ENCODE measurements around the gene FAM241B.

DNA sequence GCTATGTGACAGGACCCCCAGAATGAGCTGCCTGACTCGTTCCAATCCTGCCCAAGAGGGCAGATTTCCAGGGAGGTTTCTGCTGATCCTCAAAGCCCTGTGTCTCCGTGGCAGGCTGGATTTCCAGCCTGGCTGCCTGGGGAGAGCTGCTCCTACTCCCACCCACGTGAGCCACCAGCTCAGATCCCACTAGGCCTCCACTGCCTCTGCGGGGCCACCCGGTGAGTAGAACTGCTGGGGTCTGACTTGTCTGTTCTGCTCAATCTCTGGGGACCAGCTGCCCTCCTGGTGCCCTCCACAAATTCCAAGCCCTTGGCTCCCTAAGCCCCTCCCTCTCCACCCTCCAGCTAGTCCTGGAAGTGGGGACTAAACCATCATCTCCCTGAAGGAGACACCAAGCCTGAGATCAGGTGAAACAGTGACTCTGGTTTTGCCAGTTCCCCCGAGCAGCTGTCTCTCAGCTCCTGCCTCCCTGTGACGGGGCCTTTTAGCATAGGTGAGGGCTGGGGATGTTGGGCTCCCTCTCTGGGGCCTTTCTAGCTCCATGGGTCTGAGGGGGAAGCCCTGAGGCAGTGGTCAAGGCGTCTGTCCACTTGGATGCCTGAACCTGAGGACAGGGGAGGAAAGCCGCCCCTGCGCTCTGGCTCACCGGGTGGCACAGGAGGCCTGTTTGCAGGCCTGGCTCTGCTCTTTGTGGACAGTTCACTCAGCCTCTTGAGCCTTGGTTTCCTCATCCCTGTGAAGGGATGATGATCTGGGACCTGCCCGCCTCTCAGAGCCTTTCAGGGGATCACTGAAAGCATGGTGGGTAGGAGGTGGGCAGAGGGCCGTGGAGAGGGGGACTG is 5.6 kb downstream of the FAM241B start:
- TF ChIP-seq, protein P1, sequence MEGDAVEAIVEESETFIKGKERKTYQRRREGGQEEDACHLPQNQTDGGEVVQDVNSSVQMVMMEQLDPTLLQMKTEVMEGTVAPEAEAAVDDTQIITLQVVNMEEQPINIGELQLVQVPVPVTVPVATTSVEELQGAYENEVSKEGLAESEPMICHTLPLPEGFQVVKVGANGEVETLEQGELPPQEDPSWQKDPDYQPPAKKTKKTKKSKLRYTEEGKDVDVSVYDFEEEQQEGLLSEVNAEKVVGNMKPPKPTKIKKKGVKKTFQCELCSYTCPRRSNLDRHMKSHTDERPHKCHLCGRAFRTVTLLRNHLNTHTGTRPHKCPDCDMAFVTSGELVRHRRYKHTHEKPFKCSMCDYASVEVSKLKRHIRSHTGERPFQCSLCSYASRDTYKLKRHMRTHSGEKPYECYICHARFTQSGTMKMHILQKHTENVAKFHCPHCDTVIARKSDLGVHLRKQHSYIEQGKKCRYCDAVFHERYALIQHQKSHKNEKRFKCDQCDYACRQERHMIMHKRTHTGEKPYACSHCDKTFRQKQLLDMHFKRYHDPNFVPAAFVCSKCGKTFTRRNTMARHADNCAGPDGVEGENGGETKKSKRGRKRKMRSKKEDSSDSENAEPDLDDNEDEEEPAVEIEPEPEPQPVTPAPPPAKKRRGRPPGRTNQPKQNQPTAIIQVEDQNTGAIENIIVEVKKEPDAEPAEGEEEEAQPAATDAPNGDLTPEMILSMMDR (IDR thresholded peaks at IDR 0.05 in 8 of 11, conservative IDR thresholded peaks at IDR 0.05 in 3 of 11): no peak
- TF ChIP-seq POLR2A (IDR thresholded peaks at IDR 0.05): no peak
- no peak for TF ChIP-seq POLR2AphosphoS5 (IDR thresholded peaks at IDR 0.05)

Data from spleen (tissue), 7 donors.